Measurements from ENCODE around the gene ARHGAP18.

ARHGAP18 gene

DNA sequence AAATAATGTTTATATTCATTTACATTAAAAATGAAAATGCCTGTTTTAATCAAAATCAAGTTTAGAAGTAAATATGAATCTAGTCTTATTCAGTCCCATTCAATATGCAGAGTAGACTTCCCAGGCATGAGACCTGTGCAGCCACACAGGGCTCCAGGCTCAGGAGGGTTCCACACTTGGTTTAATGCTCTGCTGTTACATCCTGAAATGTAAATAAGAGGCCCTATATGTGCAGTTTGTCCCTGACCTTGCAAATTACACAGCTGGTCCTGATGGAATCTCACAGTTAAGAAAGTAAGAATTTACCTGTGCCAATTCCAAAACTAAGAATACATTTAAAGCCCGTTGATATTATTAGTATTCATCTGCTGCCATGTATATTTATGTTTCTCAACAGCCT is 79.4 kb downstream of the ARHGAP18 start:
- TF ChIP-seq, protein P1, sequence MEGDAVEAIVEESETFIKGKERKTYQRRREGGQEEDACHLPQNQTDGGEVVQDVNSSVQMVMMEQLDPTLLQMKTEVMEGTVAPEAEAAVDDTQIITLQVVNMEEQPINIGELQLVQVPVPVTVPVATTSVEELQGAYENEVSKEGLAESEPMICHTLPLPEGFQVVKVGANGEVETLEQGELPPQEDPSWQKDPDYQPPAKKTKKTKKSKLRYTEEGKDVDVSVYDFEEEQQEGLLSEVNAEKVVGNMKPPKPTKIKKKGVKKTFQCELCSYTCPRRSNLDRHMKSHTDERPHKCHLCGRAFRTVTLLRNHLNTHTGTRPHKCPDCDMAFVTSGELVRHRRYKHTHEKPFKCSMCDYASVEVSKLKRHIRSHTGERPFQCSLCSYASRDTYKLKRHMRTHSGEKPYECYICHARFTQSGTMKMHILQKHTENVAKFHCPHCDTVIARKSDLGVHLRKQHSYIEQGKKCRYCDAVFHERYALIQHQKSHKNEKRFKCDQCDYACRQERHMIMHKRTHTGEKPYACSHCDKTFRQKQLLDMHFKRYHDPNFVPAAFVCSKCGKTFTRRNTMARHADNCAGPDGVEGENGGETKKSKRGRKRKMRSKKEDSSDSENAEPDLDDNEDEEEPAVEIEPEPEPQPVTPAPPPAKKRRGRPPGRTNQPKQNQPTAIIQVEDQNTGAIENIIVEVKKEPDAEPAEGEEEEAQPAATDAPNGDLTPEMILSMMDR (IDR thresholded peaks at IDR 0.05; ENCODE audit: low read depth, low read length) = no peak
- DNase-seq (ENCODE audit: low read depth in 2 of 2) = no peak
- no peak overlapping the region for H3K4me3 ChIP-seq (replicated peaks in 1 of 2; ENCODE audit: low read depth in 2 of 2, low read length in 2 of 2)

DNA sequence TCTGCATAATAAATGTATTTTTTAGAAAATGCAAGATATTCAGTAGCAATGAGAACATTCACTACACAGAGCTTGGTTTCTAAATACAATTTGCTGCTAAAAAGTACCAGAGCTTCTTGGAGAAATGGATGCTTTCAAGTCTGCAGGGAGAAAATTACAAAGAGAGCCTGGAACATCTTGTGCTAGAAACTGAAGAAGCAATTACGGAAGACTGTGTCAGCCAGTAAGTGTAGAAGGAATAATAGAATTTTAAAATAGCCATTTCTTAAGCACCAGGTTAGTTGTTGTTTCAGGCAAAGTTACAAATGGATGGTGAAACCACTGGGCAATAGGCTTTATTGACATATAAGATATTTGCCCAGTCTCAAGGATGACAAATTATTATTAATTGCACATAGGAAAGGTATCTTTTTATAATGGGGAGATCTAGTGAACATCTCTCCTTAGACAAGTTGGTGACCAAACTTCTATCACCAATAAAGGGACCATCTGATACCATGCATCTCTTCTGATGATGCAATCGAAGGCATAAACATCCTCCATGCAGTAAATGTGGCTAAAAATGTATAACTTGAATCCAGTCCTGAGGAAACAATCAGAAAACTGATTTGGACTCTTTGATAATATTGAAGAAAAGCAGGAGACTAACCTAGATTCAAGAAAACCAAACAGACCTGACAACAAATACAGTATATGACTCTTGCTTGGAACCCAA is 81.7 kb downstream of the ARHGAP18 start:
- TF ChIP-seq, protein P1 (IDR thresholded peaks at IDR 0.05; ENCODE audit: low read depth, low read length) = no peak
- H3K4me3 ChIP-seq (replicated peaks in 1 of 2; ENCODE audit: low read depth in 2 of 2, low read length in 2 of 2) = no peak overlapping the region
- no peak for DNase-seq (ENCODE audit: low read depth in 2 of 2)

DNA sequence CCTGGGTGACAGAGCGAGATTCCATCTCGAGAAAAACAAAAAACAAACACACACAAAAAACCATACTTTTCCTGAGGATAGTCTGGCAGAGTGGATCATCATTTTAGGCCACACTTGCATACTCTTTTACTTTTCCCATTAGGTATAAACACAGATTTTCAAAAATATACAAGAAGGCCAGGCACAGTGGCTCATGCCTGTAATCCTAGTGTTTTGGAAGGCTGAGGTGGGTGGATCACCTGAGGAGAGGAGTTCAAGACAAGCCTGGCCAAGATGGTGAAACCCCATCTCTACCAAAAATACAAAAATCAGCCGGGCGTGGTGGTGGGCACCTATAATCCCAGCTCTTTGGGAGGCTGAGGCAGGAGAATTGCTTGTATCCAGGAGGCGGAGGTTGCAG is 85.5 kb downstream of the ARHGAP18 start:
- no peak overlapping the region for H3K4me3 ChIP-seq (replicated peaks in 1 of 2; ENCODE audit: low read depth in 2 of 2, low read length in 2 of 2)
- TF ChIP-seq, protein P1 (IDR thresholded peaks at IDR 0.05; ENCODE audit: low read depth, low read length) = no peak
- DNase-seq (ENCODE audit: low read depth in 2 of 2) = no peak

GRCh38 chr6:129623008-129623732 is 86.8 kb downstream of the ARHGAP18 start:
- H3K4me3 ChIP-seq (replicated peaks in 1 of 2; ENCODE audit: low read depth in 2 of 2, low read length in 2 of 2) = no peak overlapping the region
- TF ChIP-seq, protein P1 (IDR thresholded peaks at IDR 0.05; ENCODE audit: low read depth, low read length) = no peak
- peak in 1 of 2 donors; percentile 33 for DNase-seq (ENCODE audit: low read depth in 2 of 2)

GRCh38 chr6:129621252-129621651 is 88.7 kb downstream of the ARHGAP18 start:
- TF ChIP-seq, protein P1 (IDR thresholded peaks at IDR 0.05; ENCODE audit: low read depth, low read length) = peak; percentile 47
- DNase-seq (ENCODE audit: low read depth in 2 of 2) = peak in 1 of 2 donors; percentile 34
- H3K4me3 ChIP-seq (replicated peaks in 1 of 2; ENCODE audit: low read depth in 2 of 2, low read length in 2 of 2) = no peak overlapping the region

DNA sequence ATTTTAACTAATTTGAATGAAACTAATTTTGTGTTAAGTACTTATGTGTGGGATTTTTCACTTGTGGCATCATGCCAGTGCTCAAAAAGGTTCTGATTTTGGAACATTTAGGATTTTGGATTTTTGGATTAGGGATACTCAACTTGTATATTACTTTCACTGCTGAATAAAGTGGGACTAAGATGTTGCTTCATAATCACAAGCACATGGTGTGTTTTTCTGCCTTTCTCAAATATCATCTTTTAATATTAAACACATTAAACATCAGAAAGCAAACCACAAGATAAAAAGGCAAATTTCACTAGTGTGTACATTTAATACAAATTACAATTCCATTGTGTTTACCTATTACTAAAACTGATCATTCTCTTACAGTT is 89.8 kb downstream of the ARHGAP18 start:
- no peak for DNase-seq (ENCODE audit: low read depth in 2 of 2)
- no peak overlapping the region for H3K4me3 ChIP-seq (replicated peaks in 1 of 2; ENCODE audit: low read depth in 2 of 2, low read length in 2 of 2)
- TF ChIP-seq, protein P1 (IDR thresholded peaks at IDR 0.05; ENCODE audit: low read depth, low read length) = no peak
